Gastroesophageal sphincter (tissue), 3 donors: Measurements from ENCODE around the gene LRR1.

Experiments
- EP300 ChIP-seq: sonication (generic); formaldehyde crosslinking; IDR thresholded peaks from one replicate; pipeline ENCODE4 v1.6.1; 2017; ENCODE audit warnings: antibody characterized with exemption, mild to moderate bottlenecking
- POLR2A ChIP-seq, 2 donors: fragments of 450-650 bp; IDR thresholded peaks; one replicate each; pipeline ENCODE4 v1.6.1; 2017; ENCODE audit warnings: antibody characterized with exemption in 2 of 2, mild to moderate bottlenecking in 2 of 2, moderate library complexity in 1 of 2
- POLR2AphosphoS5 ChIP-seq: sonication (generic); formaldehyde crosslinking; IDR thresholded peaks from one replicate; pipeline ENCODE4 v1.6.1; 2017; ENCODE audit warnings: antibody characterized with exemption
- TF ChIP-seq, protein P1 (sequence below), 4 experiments: fragments of 200-600 bp in 2 of 4; fragments of 450-650 bp in 2 of 4; sonication (generic) in 1 of 4; IDR thresholded peaks; one replicate each; pipeline ENCODE4 v1.5.1; 2017 to 2019; ENCODE audit warnings: antibody characterized with exemption in 4 of 4, mild to moderate bottlenecking in 2 of 4, moderate library complexity in 2 of 4

DNA sequence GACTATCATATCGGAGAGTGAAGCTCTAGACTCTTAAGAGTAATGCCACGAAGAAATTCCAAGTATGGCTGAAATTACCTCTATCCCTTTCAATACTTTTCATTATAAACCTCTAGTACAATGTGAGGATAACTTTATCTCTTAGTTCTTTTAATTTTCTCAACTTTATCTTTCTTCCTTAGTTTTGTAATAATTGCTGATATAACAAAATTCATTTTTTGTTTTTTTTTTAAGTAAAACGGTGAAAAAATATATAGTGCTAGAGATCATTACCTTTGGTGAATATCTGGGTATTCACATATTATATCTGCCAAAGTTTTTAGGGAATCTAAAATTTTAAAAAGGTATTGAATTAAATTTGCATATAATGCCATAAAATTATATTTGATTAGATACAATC is 55.8 kb downstream of the LRR1 start:
- TF ChIP-seq, protein P1, sequence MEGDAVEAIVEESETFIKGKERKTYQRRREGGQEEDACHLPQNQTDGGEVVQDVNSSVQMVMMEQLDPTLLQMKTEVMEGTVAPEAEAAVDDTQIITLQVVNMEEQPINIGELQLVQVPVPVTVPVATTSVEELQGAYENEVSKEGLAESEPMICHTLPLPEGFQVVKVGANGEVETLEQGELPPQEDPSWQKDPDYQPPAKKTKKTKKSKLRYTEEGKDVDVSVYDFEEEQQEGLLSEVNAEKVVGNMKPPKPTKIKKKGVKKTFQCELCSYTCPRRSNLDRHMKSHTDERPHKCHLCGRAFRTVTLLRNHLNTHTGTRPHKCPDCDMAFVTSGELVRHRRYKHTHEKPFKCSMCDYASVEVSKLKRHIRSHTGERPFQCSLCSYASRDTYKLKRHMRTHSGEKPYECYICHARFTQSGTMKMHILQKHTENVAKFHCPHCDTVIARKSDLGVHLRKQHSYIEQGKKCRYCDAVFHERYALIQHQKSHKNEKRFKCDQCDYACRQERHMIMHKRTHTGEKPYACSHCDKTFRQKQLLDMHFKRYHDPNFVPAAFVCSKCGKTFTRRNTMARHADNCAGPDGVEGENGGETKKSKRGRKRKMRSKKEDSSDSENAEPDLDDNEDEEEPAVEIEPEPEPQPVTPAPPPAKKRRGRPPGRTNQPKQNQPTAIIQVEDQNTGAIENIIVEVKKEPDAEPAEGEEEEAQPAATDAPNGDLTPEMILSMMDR (IDR thresholded peaks at IDR 0.05) = no peak
- TF ChIP-seq POLR2A (IDR thresholded peaks at IDR 0.05) (no peak), EP300 (no peak), POLR2AphosphoS5 (no peak)
